DMS 273 (cell line): ENCODE results near the gene COMMD7.

Source experiments
- DNase-seq: peaks from one replicate; lab custom pipeline; 2025; ENCODE audit not compliant: unreplicated experiment; lab: John Stamatoyannopoulos, UW

The COMMD7 gene

DNA sequence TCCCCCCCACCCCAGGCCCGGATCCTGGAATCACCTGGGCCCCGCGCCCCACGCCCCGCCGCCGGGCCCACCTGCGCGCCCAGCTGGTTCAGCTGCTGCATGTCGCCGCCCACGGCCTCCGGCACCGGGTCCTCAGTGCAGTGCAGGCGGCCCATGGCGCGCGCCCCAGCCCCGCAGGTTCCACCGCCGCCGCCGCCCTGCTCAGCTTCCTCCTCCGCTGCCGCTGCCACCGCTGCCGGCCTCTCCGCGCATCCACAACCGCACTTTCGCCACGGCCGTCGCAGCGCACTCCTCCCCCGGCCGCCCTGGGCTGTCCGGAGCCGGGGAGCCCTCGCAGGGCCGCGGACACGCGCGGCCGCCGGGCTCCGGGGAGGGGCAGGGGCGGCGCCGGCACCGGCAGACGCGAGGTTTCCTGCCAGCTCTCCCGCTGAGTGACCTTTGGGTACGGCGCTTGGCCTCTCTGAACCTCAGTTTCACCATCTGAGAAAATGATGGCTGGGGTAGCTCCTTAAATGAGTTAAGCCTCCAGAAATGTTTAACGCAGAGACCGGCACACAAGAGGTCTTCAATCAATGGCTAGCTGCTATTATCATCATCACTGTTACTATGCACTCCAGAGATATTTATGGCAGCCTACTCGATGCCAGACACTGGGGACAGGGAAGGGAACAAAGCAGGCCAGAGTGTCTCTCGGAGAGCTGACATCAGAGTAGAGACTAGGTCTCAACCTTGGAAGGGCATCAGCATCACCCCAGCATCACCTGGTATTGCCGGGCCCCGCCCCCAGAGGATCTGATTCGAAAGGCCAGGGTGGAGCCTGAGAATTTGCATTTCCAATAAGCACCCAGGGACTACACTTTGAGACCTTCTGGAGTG is at the start of gene COMMD7:
TSS of gene COMMD7 (minus strand) at position 231 of the 876 bp plus-strand sequence. CDS start at position 155, 76 bp downstream.
- peak; percentile 63 for DNase-seq

GRCh38 chr20:32792731-32793458 is 49.6 kb upstream of the COMMD7 start:
- DNase-seq = peak; percentile 25

GRCh38 chr20:32792316-32792715 is 49.0 kb upstream of the COMMD7 start:
- DNase-seq = no peak

- DNase-seq = no peak
Observed at GRCh38 chr20:32790751-32791057, 47.4 kb upstream of the COMMD7 start.

DNA sequence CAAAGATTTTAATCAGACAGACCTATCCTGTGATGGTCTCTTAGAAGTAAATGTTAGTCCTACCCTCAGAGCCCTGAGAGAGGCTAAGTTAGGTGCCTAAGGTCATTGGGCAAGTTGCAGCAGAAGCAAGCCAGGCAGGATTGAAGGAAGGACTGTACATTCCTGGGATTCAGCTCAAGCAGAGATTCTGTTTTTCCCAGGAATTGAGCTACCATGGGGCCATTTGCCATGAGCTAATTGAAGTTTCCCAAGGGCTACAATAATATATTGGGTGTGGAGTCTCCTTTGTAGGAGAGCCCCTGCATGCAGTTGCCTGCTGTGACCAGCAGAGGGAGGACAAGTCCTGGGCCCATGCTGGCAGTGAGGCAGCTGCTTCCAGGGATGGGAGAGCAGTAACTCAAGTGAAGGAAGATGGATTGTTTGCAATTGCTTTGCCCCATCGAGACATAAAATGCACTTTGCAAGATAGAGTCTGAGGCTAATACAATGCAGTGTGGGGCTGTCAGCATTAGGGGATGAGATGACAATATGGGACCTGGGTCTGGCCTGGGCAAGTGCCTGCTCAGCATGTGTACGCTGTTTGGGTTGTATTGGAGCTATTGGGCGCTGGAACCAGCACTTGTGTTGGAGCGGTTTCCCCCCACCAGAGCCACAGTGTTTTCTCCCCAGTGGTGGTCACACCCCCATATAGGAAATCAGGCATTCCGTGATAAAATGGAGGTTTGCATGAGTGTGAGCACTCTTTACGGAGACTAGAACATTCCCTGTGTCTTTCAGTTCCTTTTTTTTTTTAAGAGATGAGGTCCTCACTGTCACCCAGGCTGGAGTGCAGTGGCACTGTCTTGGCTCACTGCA is 46.9 kb upstream of the COMMD7 start:
- DNase-seq = peak; percentile 87

DNA sequence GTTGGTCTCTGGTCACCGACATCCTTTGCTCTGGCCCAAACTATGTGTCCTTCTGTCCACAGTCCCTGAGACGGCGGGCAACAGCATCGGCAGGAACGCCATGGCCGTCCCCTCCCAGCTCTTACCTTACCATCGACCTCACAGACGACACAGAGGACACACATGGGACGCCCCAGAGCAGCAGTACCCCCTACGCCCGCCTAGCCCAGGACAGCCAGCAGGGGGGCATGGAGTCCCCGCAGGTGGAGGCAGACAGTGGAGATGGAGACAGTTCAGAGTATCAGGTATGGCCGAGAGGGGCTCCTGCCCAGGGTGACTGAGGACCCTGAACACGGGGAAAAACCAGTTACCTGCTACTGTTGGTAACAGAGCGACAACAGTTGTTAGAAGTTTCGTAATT is 43.9 kb upstream of the COMMD7 start:
- no peak for DNase-seq

DNA sequence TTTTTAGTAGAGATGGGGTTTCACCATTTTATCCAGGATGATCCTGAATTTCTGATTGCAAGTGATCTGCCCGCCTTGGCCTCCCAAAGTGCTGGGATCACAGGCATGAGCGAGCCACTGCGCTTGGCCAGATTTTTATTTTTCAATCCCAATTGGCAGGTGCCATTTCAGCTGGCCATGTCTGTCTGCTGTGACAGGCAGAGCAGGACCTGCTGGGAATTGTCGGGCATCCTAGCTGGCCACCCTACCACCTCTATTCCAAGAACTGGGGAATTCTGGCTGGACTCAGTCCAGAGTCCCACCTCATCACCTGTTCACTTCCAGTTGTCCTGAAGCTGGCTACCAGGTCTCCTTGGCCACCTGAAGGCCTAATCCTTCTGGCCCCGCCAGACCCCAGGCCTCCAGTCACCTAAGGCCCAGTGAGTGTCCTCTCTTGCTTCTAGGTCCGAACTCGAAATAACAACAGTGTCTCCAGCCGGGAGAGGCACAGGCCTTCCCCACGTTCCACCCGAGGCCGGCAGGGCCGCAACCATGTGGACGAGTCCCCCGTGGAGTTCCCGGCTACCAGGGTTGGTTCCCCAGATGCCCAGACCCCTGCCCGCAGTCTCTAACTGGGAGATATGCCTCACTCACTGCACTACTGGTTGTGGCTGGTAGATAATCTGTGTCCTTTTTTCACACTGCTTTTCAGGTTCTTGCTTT is 42.9 kb upstream of the COMMD7 start:
- no peak for DNase-seq

DNA sequence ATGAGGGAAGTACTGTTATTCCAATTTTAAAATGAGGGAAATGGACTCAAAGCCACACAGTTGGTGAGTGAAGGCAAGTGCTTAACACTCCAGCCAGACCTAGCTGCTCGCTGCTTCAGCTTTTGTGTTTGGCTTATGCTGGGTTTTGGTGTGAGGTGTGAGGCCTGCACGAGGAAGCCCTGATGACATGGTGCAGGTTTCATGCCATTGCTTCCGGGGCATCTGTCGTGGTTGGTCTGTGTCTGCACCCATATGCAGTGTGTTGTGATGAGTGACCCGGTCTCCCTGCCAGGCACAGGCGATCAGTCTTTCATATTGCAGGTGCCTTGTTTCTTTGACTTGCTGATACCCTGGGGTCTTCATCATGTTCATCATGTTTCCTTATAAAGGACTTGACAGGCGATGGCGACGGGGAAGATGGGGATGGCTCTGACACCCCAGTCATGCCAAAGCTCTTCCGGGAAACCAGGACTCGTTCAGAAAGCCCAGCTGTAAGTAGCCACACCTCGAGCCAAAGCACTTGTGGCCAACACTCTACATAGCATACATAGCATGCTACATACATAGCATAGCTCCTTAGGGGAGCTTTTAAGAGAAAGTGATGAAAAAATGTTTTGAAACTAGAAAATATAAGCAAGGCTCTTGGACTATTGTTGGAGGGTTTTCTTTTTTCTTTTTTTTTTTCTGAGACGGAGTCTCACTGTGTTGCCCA is 41.3 kb upstream of the COMMD7 start:
- no peak for DNase-seq

GRCh38 chr20:32780749-32781655 is 37.7 kb upstream of the COMMD7 start:
- DNase-seq = no peak

DNA sequence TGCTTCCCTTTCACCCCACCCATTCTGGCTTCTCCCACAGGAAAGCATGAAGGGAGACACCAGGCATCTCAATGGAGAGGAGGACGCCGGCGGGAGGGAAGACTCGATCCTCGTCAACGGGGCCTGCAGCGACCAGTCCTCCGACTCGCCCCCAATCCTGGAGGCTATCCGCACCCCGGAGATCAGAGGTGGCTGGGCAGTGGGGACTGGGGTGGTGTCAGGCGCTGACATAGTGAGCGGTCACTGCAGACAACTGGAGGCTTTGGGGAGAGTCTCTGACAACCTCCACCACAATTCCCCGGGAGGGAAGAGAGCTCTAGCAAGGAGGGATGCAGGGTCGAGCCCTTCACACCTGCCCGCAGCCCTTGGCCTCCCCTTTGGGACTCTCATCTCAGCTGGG is 37.0 kb upstream of the COMMD7 start:
- no peak for DNase-seq

DNA sequence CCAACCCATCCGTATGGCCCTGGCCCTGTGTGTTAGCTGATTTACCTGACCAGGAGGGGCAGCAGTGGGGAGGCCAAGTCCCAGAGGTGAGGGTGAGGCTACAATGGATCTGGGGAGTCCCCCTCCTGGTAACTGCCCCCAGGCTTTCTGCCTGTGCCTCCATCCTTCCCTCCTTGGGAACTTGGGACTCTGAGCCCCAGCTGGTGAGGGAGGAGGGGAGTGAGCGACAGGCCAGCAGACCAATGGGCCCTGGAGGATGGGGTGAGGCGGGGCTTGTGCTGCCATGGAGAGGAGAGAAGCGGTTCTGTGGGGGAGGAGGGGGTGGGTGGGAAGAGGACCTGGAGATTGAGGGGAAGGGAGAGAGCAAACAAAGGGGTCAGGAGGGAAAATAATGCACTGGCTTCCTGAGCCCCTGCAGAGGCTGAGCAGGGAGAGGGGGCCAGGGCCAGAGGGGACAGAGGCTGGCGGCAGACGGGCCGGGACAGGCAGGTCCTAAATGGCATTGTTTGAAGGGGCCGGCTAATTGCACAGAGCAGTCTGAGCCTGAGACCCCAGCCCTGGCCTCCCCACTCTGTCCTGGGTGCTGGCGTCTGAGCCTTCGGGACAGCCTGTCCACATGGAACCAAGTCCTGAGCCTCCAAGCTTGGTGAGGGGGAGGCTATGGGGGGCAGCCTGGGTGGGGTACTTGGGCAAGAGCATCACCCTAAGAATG is 36.4 kb upstream of the COMMD7 start:
- peak; percentile 20 for DNase-seq

- no peak for DNase-seq
Observed at GRCh38 chr20:32777177-32777956, 34.1 kb upstream of the COMMD7 start.

GRCh38 chr20:32775336-32775991 is 32.2 kb upstream of the COMMD7 start:
- no peak for DNase-seq

DNA sequence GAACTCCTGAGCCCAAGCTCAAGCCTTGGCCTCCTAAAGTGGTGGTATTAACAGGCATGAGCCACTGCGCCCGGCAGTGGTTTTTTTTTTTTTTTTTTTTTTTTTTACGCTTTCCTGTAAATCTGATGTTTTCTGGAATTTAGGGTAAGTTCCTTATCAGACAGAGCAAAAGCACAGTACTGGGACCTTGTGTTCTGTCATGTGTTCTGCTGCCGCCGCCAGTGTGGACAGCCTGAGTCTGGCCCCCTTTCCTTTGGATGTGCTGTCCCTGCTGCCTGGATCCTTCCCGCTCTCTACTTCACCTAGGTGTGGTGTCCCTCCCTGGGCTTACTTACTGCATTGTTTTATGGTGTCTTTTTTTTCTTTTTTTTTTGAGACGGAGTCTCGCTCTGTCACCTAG is 30.6 kb upstream of the COMMD7 start:
- no peak for DNase-seq

- no peak for DNase-seq
Observed at GRCh38 chr20:32773223-32773622, 30.0 kb upstream of the COMMD7 start.

DNA sequence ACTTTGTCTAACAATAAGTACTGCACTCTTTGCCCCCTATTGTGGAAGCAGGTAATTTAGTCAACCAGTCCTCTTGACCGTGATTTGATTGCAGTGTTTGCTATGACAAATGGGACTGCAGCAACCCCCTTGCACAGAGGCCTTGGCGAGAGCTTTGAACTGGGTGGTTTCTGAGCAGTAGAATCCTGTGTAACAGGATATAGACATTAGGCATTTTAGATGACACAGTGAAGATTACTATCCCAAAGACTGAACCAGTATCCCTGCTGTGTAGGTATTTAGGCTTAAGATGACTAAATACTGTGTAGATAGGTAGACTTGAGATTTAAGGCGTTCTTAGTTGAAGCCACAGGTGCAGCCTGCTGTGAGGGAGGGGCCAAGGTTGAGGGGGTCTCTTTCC is 28.8 kb upstream of the COMMD7 start:
- DNase-seq = no peak
